Lower leg skin (tissue), 3 donors: Measurements from ENCODE around the gene R3HDM2.

Experiments
- CTCF ChIP-seq, 3 donors: fragments of 450-650 bp; IDR thresholded peaks; one replicate each; pipeline ENCODE4 v1.5.1; 2016; ENCODE audit warnings: antibody characterized with exemption in 3 of 3, mild to moderate bottlenecking in 3 of 3, moderate library complexity in 2 of 3
- POLR2A ChIP-seq, 2 donors: fragments of 450-650 bp; IDR thresholded peaks; one replicate each; pipeline ENCODE4 v1.6.1; 2016 to 2017; ENCODE audit warnings: antibody characterized with exemption in 2 of 2, mild to moderate bottlenecking in 1 of 2, moderate library complexity in 1 of 2

- no peak for TF ChIP-seq POLR2A (IDR thresholded peaks at IDR 0.05)
- TF ChIP-seq CTCF (IDR thresholded peaks at IDR 0.05), result no peak
Measured at GRCh38 chr12:57384478-57384877, 46.4 kb downstream of the R3HDM2 start.
